GM11168 (cell line): ENCODE measurements around the gene LCMT2.

ENCODE experiments used
- in situ Hi-C: fragments of 300-500 bp; cut with MboI; formaldehyde crosslinking; loops from one replicate; pipeline ENCODE4 v1.12.0; 2022; ENCODE audit warnings: low sequenced_read_pairs; ENCODE audit not compliant: unreplicated experiment

LCMT2 gene

GRCh38 chr15:43329960-43330779 lies at the start of gene LCMT2:
TSS of gene LCMT2 (minus strand) at chr15:43330573. CDS start at chr15:43330489, 84 bp downstream.
- in situ Hi-C loops: no loop called here

GRCh38 chr15:43378601-43379000 lies 48.2 kb upstream of the LCMT2 start:
- in situ Hi-C loops: no loop called here

GRCh38 chr15:43376017-43376705 lies 45.8 kb upstream of the LCMT2 start:
- in situ Hi-C loops: no loop called here

- in situ Hi-C loops: no loop called here
Measured at GRCh38 chr15:43370975-43371974, 40.9 kb upstream of the LCMT2 start, which contains the start of the genes TUBGCP4 and ZSCAN29. TSS of gene TUBGCP4 (plus strand) at chr15:43371101. CDS start at chr15:43371355, 254 bp downstream. TSS of gene ZSCAN29 (minus strand) at chr15:43371043. CDS start at chr15:43369913, 1,130 bp downstream.

- in situ Hi-C loops: no loop called here
Measured at GRCh38 chr15:43370310-43370974, 40.1 kb upstream of the LCMT2 start.

- in situ Hi-C loops: no loop called here
Measured at GRCh38 chr15:43361313-43361903, 31.0 kb upstream of the LCMT2 start.

GRCh38 chr15:43360821-43361220 lies 30.4 kb upstream of the LCMT2 start:
- in situ Hi-C loops: no loop called here

- in situ Hi-C loops: no loop called here
Measured at GRCh38 chr15:43352693-43353382, 22.5 kb upstream of the LCMT2 start.

- in situ Hi-C loops: no loop called here
Measured at GRCh38 chr15:43347114-43347513, 16.7 kb upstream of the LCMT2 start.

GRCh38 chr15:43346305-43346704 lies 15.9 kb upstream of the LCMT2 start:
- in situ Hi-C loops: no loop called here

- in situ Hi-C loops: no loop called here
Measured at GRCh38 chr15:43330780-43331087, 361 bp upstream of the LCMT2 start.

- in situ Hi-C loops: no loop called here
Measured at GRCh38 chr15:43329217-43329959, 985 bp downstream of the LCMT2 start.

- in situ Hi-C loops: no loop called here
Measured at GRCh38 chr15:43325039-43325684, 5.2 kb downstream of the LCMT2 start.

GRCh38 chr15:43318990-43319771 lies 11.2 kb downstream of the LCMT2 start:
- in situ Hi-C loops: no loop called here

GRCh38 chr15:43317566-43318184 lies 12.7 kb downstream of the LCMT2 start:
- in situ Hi-C loops: no loop called here

- in situ Hi-C loops: no loop called here
Measured at GRCh38 chr15:43316971-43317346, 13.4 kb downstream of the LCMT2 start.
